ENCODE data around the gene LIF.

LIF gene

DNA sequence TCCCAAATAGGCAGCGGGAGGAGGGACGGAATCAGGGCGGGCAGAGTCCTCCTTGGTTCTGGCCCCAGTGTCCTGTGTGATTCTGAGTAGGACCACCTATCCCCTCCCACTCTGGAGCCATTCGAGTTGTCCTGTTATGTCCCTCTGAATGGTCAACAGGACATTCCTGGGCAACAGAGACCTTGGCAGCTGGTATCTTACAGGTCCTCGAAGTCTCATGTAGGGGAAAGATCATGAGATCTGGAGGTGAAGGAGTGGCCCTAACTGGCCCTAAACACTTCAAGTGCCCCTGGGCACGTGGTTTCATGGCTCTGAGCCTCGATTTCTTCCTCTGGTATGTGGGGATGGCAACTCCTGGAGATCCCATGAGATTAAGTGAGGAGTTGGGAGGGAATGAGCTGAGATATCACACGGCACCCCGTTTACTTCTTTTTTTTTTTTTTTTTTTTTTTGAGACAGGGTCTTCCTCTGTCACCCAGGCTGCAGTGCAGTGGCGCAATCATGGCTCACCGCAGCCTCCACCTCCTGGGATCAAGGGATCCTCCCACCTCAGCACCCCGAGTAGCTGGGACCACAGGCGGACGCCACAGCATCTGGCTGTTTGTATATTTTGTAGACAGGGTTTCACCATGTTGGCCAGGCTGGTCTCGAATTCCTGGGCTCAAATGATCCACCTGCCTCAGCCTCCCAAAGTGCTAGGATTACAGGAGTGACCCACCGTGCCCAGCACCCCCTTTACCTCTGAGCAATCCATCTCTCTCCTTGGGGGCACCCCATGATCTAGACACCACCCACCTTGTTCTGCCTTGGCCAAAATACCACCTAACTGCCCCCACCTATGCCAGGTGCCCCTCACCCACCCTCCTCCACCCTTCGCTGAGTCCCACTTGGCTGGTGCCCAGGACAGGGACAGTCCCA, 6.8 kb downstream of the LIF start:
- Histone ChIP-seq H3K4me3 (no peak overlapping the region), H3K36me3 (no peaks in the 10 kb centered on the region), H3K9me3 (no peaks in the 10 kb centered on the region), H3K4me1 (peaks cover 0 to 14% (median 8%) of the 10 kb centered on the region in 4 donors), H3K27ac (no peak overlapping the region), H3K27me3 (peaks cover 0 to 13% of the 10 kb centered on the region in 2 donors)
- intact Hi-C loops (cut with DNase I; ENCODE audit: low total_unique reads), result no loop called here
- TF ChIP-seq, protein P1, sequence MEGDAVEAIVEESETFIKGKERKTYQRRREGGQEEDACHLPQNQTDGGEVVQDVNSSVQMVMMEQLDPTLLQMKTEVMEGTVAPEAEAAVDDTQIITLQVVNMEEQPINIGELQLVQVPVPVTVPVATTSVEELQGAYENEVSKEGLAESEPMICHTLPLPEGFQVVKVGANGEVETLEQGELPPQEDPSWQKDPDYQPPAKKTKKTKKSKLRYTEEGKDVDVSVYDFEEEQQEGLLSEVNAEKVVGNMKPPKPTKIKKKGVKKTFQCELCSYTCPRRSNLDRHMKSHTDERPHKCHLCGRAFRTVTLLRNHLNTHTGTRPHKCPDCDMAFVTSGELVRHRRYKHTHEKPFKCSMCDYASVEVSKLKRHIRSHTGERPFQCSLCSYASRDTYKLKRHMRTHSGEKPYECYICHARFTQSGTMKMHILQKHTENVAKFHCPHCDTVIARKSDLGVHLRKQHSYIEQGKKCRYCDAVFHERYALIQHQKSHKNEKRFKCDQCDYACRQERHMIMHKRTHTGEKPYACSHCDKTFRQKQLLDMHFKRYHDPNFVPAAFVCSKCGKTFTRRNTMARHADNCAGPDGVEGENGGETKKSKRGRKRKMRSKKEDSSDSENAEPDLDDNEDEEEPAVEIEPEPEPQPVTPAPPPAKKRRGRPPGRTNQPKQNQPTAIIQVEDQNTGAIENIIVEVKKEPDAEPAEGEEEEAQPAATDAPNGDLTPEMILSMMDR (IDR thresholded peaks at IDR 0.05), result no peak
- no peak for DNase-seq

DNA sequence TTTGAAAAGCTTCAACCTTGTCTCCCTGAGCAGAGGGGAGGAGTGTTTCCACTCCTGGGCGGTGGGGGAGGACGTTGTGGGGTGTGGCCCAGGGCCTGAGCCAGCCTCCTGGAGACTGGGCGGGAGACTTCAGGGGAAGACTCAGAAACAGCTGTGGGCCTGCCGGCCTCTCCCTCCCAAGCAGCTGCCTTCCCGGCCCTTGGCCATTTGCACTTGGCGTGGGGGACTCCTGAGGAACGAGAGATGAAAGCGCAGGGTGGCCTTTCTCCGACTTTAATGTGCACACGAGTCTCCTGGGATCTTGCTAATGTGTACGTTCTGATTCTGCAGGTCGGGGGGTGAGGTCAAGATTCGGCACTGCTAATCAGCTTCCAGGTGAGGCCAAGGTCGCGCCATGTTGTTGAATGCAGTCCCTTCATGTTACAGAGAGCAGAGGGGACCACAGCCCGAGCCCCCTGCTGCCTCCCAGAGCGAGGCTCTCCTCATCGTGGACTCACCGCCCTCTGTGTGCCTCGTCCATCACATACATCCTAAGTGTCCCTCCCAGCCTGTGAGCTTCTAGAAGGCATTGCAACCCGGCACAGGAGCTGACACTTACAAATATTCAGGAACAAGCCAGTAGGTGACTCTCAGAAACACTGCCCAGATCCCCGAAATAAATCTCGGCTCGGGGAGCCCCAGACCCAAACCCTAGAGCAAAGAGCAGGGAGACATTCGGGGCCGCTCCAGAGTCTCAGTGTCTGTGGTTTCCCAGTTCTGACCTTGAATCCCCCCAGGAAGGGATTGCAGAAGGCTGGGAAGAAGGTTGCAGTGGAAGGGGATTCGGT, 7.7 kb downstream of the LIF start:
- H3K36me3 ChIP-seq, result no peaks in the 10 kb centered on the region
- TF ChIP-seq, protein P1 (IDR thresholded peaks at IDR 0.05), result no peak
- H3K4me3 ChIP-seq, result no peak overlapping the region
- intact Hi-C loops (cut with DNase I; ENCODE audit: low total_unique reads), result no loop called here
- no peak overlapping the region for H3K27ac ChIP-seq
- no peaks in the 10 kb centered on the region for H3K9me3 ChIP-seq
- peaks cover 0 to 14% (median 8%) of the 10 kb centered on the region in 4 donors for H3K4me1 ChIP-seq
- no peak for DNase-seq
- H3K27me3 ChIP-seq, result peaks cover 0 to 5% of the 10 kb centered on the region in 2 donors

GRCh38 chr22:30238136-30238535, 8.4 kb downstream of the LIF start:
- H3K4me3 ChIP-seq, result no peak overlapping the region
- peaks cover 0 to 14% (median 8%) of the 10 kb centered on the region in 4 donors for H3K4me1 ChIP-seq
- no peak overlapping the region for H3K27ac ChIP-seq
- intact Hi-C loops (cut with DNase I; ENCODE audit: low total_unique reads), result no loop called here
- H3K9me3 ChIP-seq, result no peaks in the 10 kb centered on the region
- DNase-seq, result no peak
- TF ChIP-seq, protein P1 (IDR thresholded peaks at IDR 0.05), result no peak
- H3K36me3 ChIP-seq, result no peaks in the 10 kb centered on the region
- peaks cover 0 to 4% of the 10 kb centered on the region in 2 donors for H3K27me3 ChIP-seq

- TF ChIP-seq, protein P1 (IDR thresholded peaks at IDR 0.05), result no peak
- DNase-seq, result no peak
- Histone ChIP-seq H3K9me3 (no peaks in the 10 kb centered on the region), H3K4me1 (peaks cover 0 to 14% (median 8%) of the 10 kb centered on the region in 4 donors), H3K36me3 (no peaks in the 10 kb centered on the region), H3K27ac (no peak overlapping the region), H3K4me3 (no peak overlapping the region), H3K27me3 (peaks cover 0 to 17% of the 10 kb centered on the region in 2 donors)
- intact Hi-C loops (cut with DNase I; ENCODE audit: low total_unique reads), result no loop called here
These were observed 9.7 kb downstream of the LIF start for GRCh38 chr22:30236875-30237274.

GRCh38 chr22:30235687-30236170, 10.8 kb downstream of the LIF start:
- Histone ChIP-seq H3K4me1 (peaks cover 0 to 14% (median 8%) of the 10 kb centered on the region in 4 donors), H3K4me3 (no peak overlapping the region), H3K36me3 (no peaks in the 10 kb centered on the region), H3K9me3 (no peaks in the 10 kb centered on the region), H3K27me3 (peaks cover 0 to 18% of the 10 kb centered on the region in 2 donors), H3K27ac (no peak overlapping the region)
- DNase-seq, result no peak
- intact Hi-C loops (cut with DNase I; ENCODE audit: low total_unique reads), result no loop called here
- TF ChIP-seq, protein P1 (IDR thresholded peaks at IDR 0.05), result no peak
